Calu3 (cell line): Measurements from ENCODE around the gene DNM2. TPM values are rescaled to one million over a fixed set of nuclear protein-coding genes. Genes with fewer than 3 reads are reported as not detected.
A peak's percentile ranks its signal among the peaks of the same experiment; 100 is the strongest.
"Not testable (repeated sequence)": the region's sequence is repeated elsewhere in the genome, so short reads cannot be mapped to it uniquely, and the experiment has no call there.

Experiments used
- BruUV-seq: library from RNA; stranded (reverse); fragments of 400-500 nt; replicated peaks from 2 replicates; lab custom pipeline; 2021; lab: Mats Ljungman, UMichigan
- CTCF ChIA-PET: fragments of 300-600 bp; sonication (Branson Sonifier 250); formaldehyde crosslinking; loops from one replicate; lab custom pipeline; 2022; ENCODE audit warnings: antibody characterized with exemption; lab: Charles Lee
- DNase-seq: peaks from one replicate; pipeline ENCODE4 v3.0.0; 2022
- H3K27ac Mint-ChIP-seq: one replicate; pipeline ENCODE4 v1.8.0; 2022; ENCODE audit warnings: mixed read lengths; ENCODE audit not compliant: unreplicated experiment
- H3K27me3 Mint-ChIP-seq: one replicate; pipeline ENCODE4 v1.8.0; 2022; ENCODE audit warnings: mixed read lengths; ENCODE audit not compliant: unreplicated experiment
- H3K36me3 Mint-ChIP-seq: one replicate; pipeline ENCODE4 v1.8.0; 2022; ENCODE audit warnings: mild to moderate bottlenecking, moderate library complexity, mixed read lengths; ENCODE audit not compliant: insufficient read depth, unreplicated experiment
- H3K4me1 Mint-ChIP-seq: one replicate; pipeline ENCODE4 v1.8.0; 2022; ENCODE audit warnings: mild to moderate bottlenecking, low read depth, mixed read lengths; ENCODE audit not compliant: unreplicated experiment
- H3K4me3 Mint-ChIP-seq: one replicate; pipeline ENCODE4 v1.8.0; 2022; ENCODE audit warnings: mild to moderate bottlenecking, low read depth, moderate library complexity, mixed read lengths; ENCODE audit not compliant: unreplicated experiment
- H3K9me3 Mint-ChIP-seq: one replicate; pipeline ENCODE4 v1.8.0; 2022; ENCODE audit warnings: low read depth, mixed read lengths; ENCODE audit not compliant: unreplicated experiment
- intact Hi-C: fragments of 100-400 bp; cut with micrococcal nuclease; formaldehyde crosslinking; loops from one replicate; pipeline ENCODE4 v1.10.0; 2022; ENCODE audit not compliant: unreplicated experiment
- microRNA-seq: library from miRNA; unstranded; fragments of <30 nt; microRNA quantifications from one replicate; pipeline ENCODE4 v1.2.0, GENCODE V29; 2022
- total RNA-seq: library from RNA; stranded (reverse); gene quantifications from 2 replicates; pipeline ENCODE4 v1.2.3, GENCODE V29; 2022
- TF ChIP-seq, protein P1 (sequence below): fragments of 200-600 bp; IDR thresholded peaks from one replicate; pipeline ENCODE4 v1.8.0; 2022; ENCODE audit warnings: antibody characterized with exemption; ENCODE audit not compliant: unreplicated experiment

The DNM2 gene
- total RNA-seq, 1 experiment from 2014 or later = 126 TPM

DNA sequence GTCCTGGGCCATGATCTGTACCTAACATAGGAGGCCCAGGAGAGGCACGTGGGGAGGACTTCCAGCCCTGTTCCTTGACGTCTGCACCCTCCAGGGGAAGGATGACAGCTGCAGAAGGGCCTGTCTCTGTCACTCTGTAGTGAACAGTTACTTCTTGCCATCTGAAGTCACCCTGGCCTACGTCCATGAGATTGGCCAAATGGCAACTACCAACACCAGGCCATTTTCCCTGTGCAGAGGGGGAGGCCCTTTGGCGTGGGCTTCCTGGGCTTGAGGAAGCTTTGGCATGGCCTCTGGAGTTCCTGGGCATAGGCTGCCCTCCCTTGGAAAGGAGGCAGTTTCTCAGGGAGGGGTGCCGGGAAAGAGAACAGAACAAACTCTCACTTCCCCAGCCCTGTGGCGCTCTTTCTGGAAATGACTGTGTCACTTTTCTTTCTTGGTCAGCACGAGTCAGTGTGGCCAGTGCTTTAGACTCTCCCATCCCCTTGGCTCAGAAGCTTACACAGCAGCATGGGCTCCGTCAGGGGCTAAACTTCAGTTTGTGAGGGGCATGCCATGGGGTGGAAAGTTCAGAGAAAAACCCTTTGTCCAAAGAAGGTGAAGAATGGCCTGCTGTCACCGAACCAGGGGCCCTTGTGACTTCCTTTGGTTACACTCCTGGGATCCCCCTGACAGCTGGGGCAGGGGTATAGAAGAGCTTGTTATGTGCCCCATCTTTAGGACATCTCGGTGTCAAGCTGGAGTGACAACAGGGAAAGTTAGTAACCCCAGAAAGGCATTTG, 158.8 kb downstream of the DNM2 start:
- TF ChIP-seq, protein P1, sequence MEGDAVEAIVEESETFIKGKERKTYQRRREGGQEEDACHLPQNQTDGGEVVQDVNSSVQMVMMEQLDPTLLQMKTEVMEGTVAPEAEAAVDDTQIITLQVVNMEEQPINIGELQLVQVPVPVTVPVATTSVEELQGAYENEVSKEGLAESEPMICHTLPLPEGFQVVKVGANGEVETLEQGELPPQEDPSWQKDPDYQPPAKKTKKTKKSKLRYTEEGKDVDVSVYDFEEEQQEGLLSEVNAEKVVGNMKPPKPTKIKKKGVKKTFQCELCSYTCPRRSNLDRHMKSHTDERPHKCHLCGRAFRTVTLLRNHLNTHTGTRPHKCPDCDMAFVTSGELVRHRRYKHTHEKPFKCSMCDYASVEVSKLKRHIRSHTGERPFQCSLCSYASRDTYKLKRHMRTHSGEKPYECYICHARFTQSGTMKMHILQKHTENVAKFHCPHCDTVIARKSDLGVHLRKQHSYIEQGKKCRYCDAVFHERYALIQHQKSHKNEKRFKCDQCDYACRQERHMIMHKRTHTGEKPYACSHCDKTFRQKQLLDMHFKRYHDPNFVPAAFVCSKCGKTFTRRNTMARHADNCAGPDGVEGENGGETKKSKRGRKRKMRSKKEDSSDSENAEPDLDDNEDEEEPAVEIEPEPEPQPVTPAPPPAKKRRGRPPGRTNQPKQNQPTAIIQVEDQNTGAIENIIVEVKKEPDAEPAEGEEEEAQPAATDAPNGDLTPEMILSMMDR = no peak
- Mint-ChIP-seq H3K27me3 (no peaks in the 10 kb centered on the region), H3K9me3 (no peaks in the 10 kb centered on the region), H3K36me3 (peaks cover 24% of the 10 kb centered on the region), H3K4me3 (no peak overlapping the region), H3K27ac (no peak overlapping the region), H3K4me1 (peaks cover 11% of the 10 kb centered on the region)
- intact Hi-C loops = no loop called here
- DNase-seq = no peak
- BruUV-seq = no TSS peak
- CTCF ChIA-PET = no interaction called here

DNA sequence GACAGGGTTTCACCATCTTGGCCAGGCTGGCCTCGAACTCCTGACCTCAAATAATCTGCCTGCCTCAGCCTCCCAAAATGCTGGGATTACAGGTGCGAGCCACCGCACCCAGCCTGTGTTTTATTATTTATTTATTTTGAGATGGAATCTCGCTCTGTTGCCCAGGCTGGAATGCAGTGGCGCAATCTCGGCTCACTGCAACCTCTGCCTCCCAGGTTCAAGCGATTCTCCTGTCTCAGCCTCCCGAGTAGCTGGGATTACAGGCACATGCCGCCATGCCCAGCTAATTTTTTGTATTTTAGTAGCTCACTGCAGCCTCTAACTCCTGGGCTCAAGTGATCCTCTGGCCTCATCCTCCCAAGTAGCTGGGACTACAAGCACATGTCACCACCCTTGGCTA, 159.7 kb downstream of the DNM2 start:
- intact Hi-C loops, H3K27ac Mint-ChIP-seq, H3K27me3 Mint-ChIP-seq, CTCF ChIA-PET, H3K4me3 Mint-ChIP-seq, H3K9me3 Mint-ChIP-seq, BruUV-seq, DNase-seq: not testable (repeated sequence)
- Mint-ChIP-seq H3K4me1 (peaks cover 11% of the 10 kb centered on the region), H3K36me3 (peaks cover 14% of the 10 kb centered on the region)

DNA sequence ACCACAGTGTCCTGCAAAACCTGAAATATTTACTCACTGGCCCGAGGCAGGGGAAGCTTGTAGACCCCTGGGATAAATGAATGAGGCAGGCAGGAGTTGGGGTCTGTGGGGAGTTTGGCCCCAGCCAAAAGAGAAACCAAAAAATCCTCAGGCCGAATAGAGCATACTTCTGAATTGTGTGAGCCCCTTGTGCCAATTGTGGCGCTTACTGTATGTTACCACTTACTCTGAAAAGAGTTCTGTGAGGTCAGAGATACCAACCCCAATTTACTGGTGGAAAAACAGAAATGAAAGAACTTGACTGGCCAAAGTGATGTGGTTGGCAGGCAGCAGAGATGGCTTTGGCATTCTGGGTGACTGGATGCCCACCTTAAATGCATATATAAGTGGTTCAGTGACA, 160.4 kb downstream of the DNM2 start:
- H3K4me3 Mint-ChIP-seq = no peak overlapping the region
- H3K9me3 Mint-ChIP-seq = no peaks in the 10 kb centered on the region
- peak overlapping the region; percentile 50 for H3K27ac Mint-ChIP-seq
- TF ChIP-seq, protein P1 = no peak
- no peaks in the 10 kb centered on the region for H3K27me3 Mint-ChIP-seq
- peaks cover 11% of the 10 kb centered on the region for H3K4me1 Mint-ChIP-seq
- CTCF ChIA-PET = no interaction called here
- BruUV-seq = no TSS peak
- intact Hi-C loops = no loop called here
- peaks cover 11% of the 10 kb centered on the region for H3K36me3 Mint-ChIP-seq
- DNase-seq = no peak

Small RNA genes lying within 50 kb of the gene (microRNA-seq; reads per million reads assigned to microRNA genes)
- gene MIR199A1 (not detected), gene MIR4748 (not detected), gene MIR638 (not detected), gene MIR6793 (not detected)

Other genes starting within 250 kb of the DNM2 start
- gene KEAP1, start 214.7 kb upstream of the DNM2 start, total RNA-seq = 45.2 and 46.8 TPM in 2 replicates
- not detected in 2 replicates for gene S1PR5, start 200.6 kb upstream of the DNM2 start, total RNA-seq
- 18.7 and 24.5 TPM in 2 replicates for gene ATG4D, start 174.2 kb upstream of the DNM2 start, total RNA-seq
- gene KRI1, start 152.1 kb upstream of the DNM2 start, total RNA-seq = 29.6 and 30.8 TPM in 2 replicates
- 4.2 and 4.4 TPM in 2 replicates for gene CDKN2D, start 149.1 kb upstream of the DNM2 start, total RNA-seq
- gene AP1M2, start 130.8 kb upstream of the DNM2 start, total RNA-seq = 73.7 and 77.9 TPM in 2 replicates
- gene SLC44A2, start 92.5 kb upstream of the DNM2 start, total RNA-seq = 130 and 151 TPM in 2 replicates
- 262 and 267 TPM in 2 replicates for gene ILF3, start 63.7 kb upstream of the DNM2 start, total RNA-seq
- 44.1 and 44.9 TPM in 2 replicates for gene QTRT1, start 16.6 kb upstream of the DNM2 start, total RNA-seq
- 20.7 and 22.6 TPM in 2 replicates for gene TMED1, start 118.1 kb downstream of the DNM2 start, total RNA-seq
- gene C19orf38, start 130.3 kb downstream of the DNM2 start, total RNA-seq = 0.51 TPM in 1 of 2 replicates, not detected in the other
- gene CARM1, start 153.5 kb downstream of the DNM2 start, total RNA-seq = 29.1 and 32.8 TPM in 2 replicates
- 37.8 and 46.0 TPM in 2 replicates for gene YIPF2, start 210.6 kb downstream of the DNM2 start, total RNA-seq
- gene TIMM29, start 210.7 kb downstream of the DNM2 start, total RNA-seq = 15.3 and 17.8 TPM in 2 replicates
- gene SMARCA4, start 243.0 kb downstream of the DNM2 start, total RNA-seq = 104 and 116 TPM in 2 replicates